CD4-positive, alpha-beta memory T cell (primary cell): Measurements from ENCODE around the gene MAJIN. TPM values are rescaled to one million over a fixed set of nuclear protein-coding genes. Genes with fewer than 3 reads are reported as not detected.

Source experiments
- CTCF ChIA-PET: fragments of 350-600 bp; sonication (Branson Sonifier 250); formaldehyde crosslinking; loops from one replicate; lab custom pipeline; 2021; ENCODE audit warnings: inconsistent platforms; ENCODE audit not compliant: partially characterized antibody; lab: Charles Lee
- POLR2A ChIA-PET: fragments of 350-600 bp; sonication (Branson Sonifier 250); formaldehyde crosslinking; loops from one replicate; lab custom pipeline; 2021; ENCODE audit not compliant: partially characterized antibody; lab: Charles Lee
- DNase-seq, 5 donors: peaks; one replicate each; pipeline versions ENCODE4 v3.0.0 to v3.0.0-alpha.2; 2020 to 2022; ENCODE audit warnings: mixed read lengths in 1 of 5
- H3K27ac ChIP-seq: one replicate; pipeline ENCODE4 v1.7.0; 2013; ENCODE audit warnings: low read depth, low read length
- H3K27me3 ChIP-seq: 2 replicates; pipeline ENCODE4 v1.7.0; 2013; ENCODE audit warnings: mild to moderate bottlenecking, low read length, moderate library complexity; ENCODE audit not compliant: insufficient read depth
- H3K36me3 ChIP-seq: 2 replicates; pipeline ENCODE4 v1.7.0; 2013; ENCODE audit warnings: mild to moderate bottlenecking, low read length, moderate library complexity; ENCODE audit not compliant: insufficient read depth
- H3K4me1 ChIP-seq: 2 replicates; pipeline ENCODE4 v1.7.0; 2013; ENCODE audit warnings: mild to moderate bottlenecking, low read length, moderate library complexity; ENCODE audit not compliant: insufficient read depth
- H3K4me3 ChIP-seq, 2 donors: one replicate each; pipeline ENCODE4 v1.7.0; 2013; ENCODE audit warnings: low read length in 2 of 2, mild to moderate bottlenecking in 1 of 2
- H3K9me3 ChIP-seq, 2 donors: one replicate each; pipeline ENCODE4 v1.7.0; 2013; ENCODE audit warnings: low read length in 2 of 2, control low read depth in 1 of 2; ENCODE audit not compliant: control insufficient read depth in 1 of 2
- H3K27ac Mint-ChIP-seq, 7 donors: one replicate each; pipeline ENCODE4 v1.8.0; 2020 to 2021; ENCODE audit warnings: mixed read lengths in 7 of 7, mild to moderate bottlenecking in 6 of 7, inconsistent platforms in 3 of 7, moderate library complexity in 3 of 7
- H3K27me3 Mint-ChIP-seq, 2 donors: one replicate each; pipeline ENCODE4 v1.8.0; 2020 to 2021; ENCODE audit warnings: mixed read lengths in 2 of 2
- H3K36me3 Mint-ChIP-seq, 2 donors: one replicate each; pipeline ENCODE4 v1.8.0; 2020 to 2021; ENCODE audit warnings: mixed read lengths in 2 of 2, inconsistent platforms in 1 of 2, mild to moderate bottlenecking in 1 of 2
- H3K4me1 Mint-ChIP-seq, 4 donors: one replicate each; pipeline ENCODE4 v1.8.0; 2020 to 2021; ENCODE audit warnings: mixed read lengths in 4 of 4, mild to moderate bottlenecking in 1 of 4
- H3K4me3 Mint-ChIP-seq, 8 donors: one replicate each; pipeline ENCODE4 v1.8.0; 2020 to 2021; ENCODE audit warnings: mixed read lengths in 8 of 8, mild to moderate bottlenecking in 7 of 8, moderate library complexity in 6 of 8, inconsistent platforms in 3 of 8
- H3K9me3 Mint-ChIP-seq, 8 donors: one replicate each; pipeline ENCODE4 v1.8.0; 2020 to 2021; ENCODE audit warnings: mixed read lengths in 8 of 8, mild to moderate bottlenecking in 5 of 8, inconsistent platforms in 3 of 8, moderate library complexity in 1 of 8
- intact Hi-C: fragments of 100-400 bp; cut with micrococcal nuclease; formaldehyde crosslinking; loops from one replicate; pipeline ENCODE4 v1.15.1; 2023
- polyA plus RNA-seq, 2 donors: library from polyadenylated mRNA; unstranded; fragments of 300-500 nt; fragmentation: Illumina TruSeq; gene quantifications; one replicate each; pipeline ENCODE4 v1.2.3, GENCODE V29; 2021
- total RNA-seq, 2 experiments: library from RNA; stranded (reverse); gene quantifications; one replicate each; pipeline ENCODE4 v1.2.3, GENCODE V29; 2021

Gene MAJIN, protein sequence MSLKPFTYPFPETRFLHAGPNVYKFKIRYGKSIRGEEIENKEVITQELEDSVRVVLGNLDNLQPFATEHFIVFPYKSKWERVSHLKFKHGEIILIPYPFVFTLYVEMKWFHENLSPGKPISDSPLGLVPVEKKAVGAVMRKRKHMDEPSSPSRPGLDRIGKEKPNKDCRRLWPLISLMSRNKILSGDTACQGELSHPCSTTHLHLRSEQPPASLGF
- under 1 TPM; 0.44 to 0.91 TPM for total RNA-seq
- not detected for polyA plus RNA-seq

DNA sequence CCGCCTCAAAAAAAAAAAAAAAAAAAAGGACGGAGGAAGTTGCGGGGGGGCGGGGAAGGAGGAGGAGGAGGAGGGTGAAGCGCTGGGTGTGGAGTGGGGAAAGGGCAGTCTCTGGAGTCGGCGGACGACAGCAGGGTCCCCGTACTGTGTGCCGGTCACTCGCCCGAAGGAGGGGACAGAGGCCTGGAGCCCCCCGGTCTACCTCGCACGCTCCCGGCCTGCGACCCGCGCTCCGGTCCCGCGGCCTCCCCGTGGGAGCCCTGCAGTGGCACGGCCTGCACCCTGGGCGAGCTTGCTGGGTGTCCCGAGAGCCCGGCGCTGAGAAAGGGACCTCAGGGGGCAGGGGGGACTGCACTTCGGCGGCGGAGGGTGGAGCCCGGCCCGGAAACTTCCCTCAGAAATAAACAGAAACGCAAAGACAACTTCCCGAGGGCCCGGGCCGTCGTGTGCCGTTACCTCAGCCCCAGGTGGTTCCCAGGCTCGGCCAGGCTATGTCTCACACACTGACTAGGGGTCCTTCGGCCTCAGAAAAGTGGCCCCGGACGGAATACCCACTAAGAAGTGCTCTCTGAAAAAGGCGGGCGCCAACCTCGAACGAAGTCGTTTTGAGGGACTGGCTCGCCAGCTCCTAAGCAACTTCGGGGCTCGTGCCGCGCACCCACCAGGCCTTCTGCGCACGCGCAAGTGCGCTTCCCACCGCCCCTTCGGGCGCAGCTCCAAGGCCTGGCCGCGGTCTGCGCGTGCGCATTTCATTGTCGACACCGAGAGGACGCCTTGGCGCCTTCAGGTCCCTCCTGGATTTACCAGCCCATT is at the start of gene MAJIN:
MAJIN (minus strand) TSS at position 688 of the 813 bp plus-strand sequence. CDS start 12,703 bp downstream, outside the sequence.
- intact Hi-C loops: no loop called here
- H3K27me3 ChIP-seq: no peaks in the 10 kb centered on the region
- H3K9me3 Mint-ChIP-seq: no peaks in the 10 kb centered on the region
- peak within 1 kb of the TSS in 1 of 2 donors; percentile 20 for H3K4me3 ChIP-seq
- peaks cover 7 to 25% (median 18%) of the 10 kb centered on the region in 4 donors for H3K4me1 Mint-ChIP-seq
- H3K27ac ChIP-seq: peak within 1 kb of the TSS; percentile 15
- no peaks in the 10 kb centered on the region for H3K36me3 ChIP-seq
- peak within 1 kb of the TSS; percentile 73 to 83 (median 75) for H3K4me3 Mint-ChIP-seq
- POLR2A ChIA-PET: interaction anchor here (0.7 to 1.7 kb wide), 6 partner anchors 13 to 98 kb away, joined by 3 to 6 read pairs (median 4); partner anchors contain the start of genes ARL2, GPHA2 and PPP2R5B
- peak within 1 kb of the TSS; percentile 50 to 90 (median 77) for H3K27ac Mint-ChIP-seq
- no peaks in the 10 kb centered on the region for H3K9me3 ChIP-seq
- CTCF ChIA-PET: interaction anchor here (0.5 to 1.3 kb wide), 6 partner anchors 41 to 1102 kb away, joined by 3 to 4 read pairs (median 3); partner anchors contain the start of genes PPP2R5B and SNX15
- H3K27me3 Mint-ChIP-seq: no peaks in the 10 kb centered on the region
- no peaks in the 10 kb centered on the region for H3K36me3 Mint-ChIP-seq
- peaks cover 11% of the 10 kb centered on the region for H3K4me1 ChIP-seq
- peak; percentile 85 to 90 (median 87) for DNase-seq

DNA sequence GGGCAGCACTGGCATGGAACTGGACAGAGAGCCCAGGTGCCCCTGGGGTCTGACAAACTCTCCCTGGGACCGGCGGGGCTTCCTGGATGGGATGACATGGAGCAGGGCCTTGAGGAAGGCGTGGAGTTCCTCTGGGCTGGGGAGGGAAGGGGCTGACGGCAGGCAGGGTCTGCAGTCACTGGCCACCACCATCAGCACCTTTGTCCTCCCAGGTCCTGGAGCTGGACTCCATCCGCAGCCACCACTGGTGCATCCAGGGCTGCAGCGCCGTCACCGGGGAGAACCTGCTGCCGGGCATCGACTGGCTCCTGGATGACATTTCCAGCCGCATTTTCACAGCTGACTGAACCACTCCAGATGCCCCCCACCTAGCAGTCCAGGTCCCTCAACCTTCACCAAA is 49.6 kb upstream of the MAJIN start:
- H3K27me3 ChIP-seq: no peaks in the 10 kb centered on the region
- POLR2A ChIA-PET: interaction anchor here (0.9 kb wide), 1 partner anchor 55 kb away, joined by 3 read pairs; no protein-coding TSS in a partner anchor
- no peak overlapping the region for H3K4me3 Mint-ChIP-seq
- H3K4me1 Mint-ChIP-seq: peaks cover 1 to 11% (median 5%) of the 10 kb centered on the region in 4 donors
- H3K27ac Mint-ChIP-seq: no peak overlapping the region
- H3K36me3 ChIP-seq: peaks cover 10% of the 10 kb centered on the region
- H3K36me3 Mint-ChIP-seq: peaks cover 0 to 4% of the 10 kb centered on the region in 2 donors
- H3K27ac ChIP-seq: no peak overlapping the region
- H3K4me1 ChIP-seq: peaks cover 4% of the 10 kb centered on the region
- H3K27me3 Mint-ChIP-seq: no peaks in the 10 kb centered on the region
- H3K9me3 Mint-ChIP-seq: no peaks in the 10 kb centered on the region
- intact Hi-C loops: no loop called here
- DNase-seq: no peak
- H3K4me3 ChIP-seq: no peak overlapping the region
- H3K9me3 ChIP-seq: no peaks in the 10 kb centered on the region
- CTCF ChIA-PET: no interaction called here

GRCh38 chr11:65021003-65021402 is 49.1 kb upstream of the MAJIN start:
- CTCF ChIA-PET: no interaction called here
- H3K4me1 Mint-ChIP-seq: peaks cover 3 to 15% (median 9%) of the 10 kb centered on the region in 4 donors
- no peak overlapping the region for H3K4me3 Mint-ChIP-seq
- Histone ChIP-seq H3K9me3 (no peaks in the 10 kb centered on the region), H3K4me3 (no peak overlapping the region), H3K27me3 (no peaks in the 10 kb centered on the region), H3K4me1 (peaks cover 6% of the 10 kb centered on the region), H3K27ac (no peak overlapping the region), H3K36me3 (peaks cover 10% of the 10 kb centered on the region)
- H3K9me3 Mint-ChIP-seq: no peaks in the 10 kb centered on the region
- POLR2A ChIA-PET: interaction anchor here (0.9 kb wide), 1 partner anchor 55 kb away, joined by 3 read pairs; no protein-coding TSS in a partner anchor
- DNase-seq: no peak
- intact Hi-C loops: no loop called here
- peaks cover 0 to 6% of the 10 kb centered on the region in 2 donors for H3K36me3 Mint-ChIP-seq
- no peak overlapping the region for H3K27ac Mint-ChIP-seq
- no peaks in the 10 kb centered on the region for H3K27me3 Mint-ChIP-seq

GRCh38 chr11:65019824-65020223 is 47.9 kb upstream of the MAJIN start:
- ChIA-PET POLR2A (no interaction called here), CTCF (no interaction called here)
- no peak overlapping the region for H3K27ac ChIP-seq
- H3K27me3 Mint-ChIP-seq: no peaks in the 10 kb centered on the region
- H3K9me3 Mint-ChIP-seq: no peaks in the 10 kb centered on the region
- intact Hi-C loops: no loop called here
- H3K4me3 ChIP-seq: no peak overlapping the region
- H3K27me3 ChIP-seq: no peaks in the 10 kb centered on the region
- H3K36me3 Mint-ChIP-seq: peaks cover 0 to 6% of the 10 kb centered on the region in 2 donors
- H3K4me1 Mint-ChIP-seq: peaks cover 7 to 23% (median 13%) of the 10 kb centered on the region in 4 donors
- no peaks in the 10 kb centered on the region for H3K9me3 ChIP-seq
- peaks cover 14% of the 10 kb centered on the region for H3K4me1 ChIP-seq
- peaks cover 10% of the 10 kb centered on the region for H3K36me3 ChIP-seq
- no peak for DNase-seq
- no peak overlapping the region for H3K27ac Mint-ChIP-seq
- H3K4me3 Mint-ChIP-seq: peak overlapping the region in 1 of 8 donors; percentile 64

DNA sequence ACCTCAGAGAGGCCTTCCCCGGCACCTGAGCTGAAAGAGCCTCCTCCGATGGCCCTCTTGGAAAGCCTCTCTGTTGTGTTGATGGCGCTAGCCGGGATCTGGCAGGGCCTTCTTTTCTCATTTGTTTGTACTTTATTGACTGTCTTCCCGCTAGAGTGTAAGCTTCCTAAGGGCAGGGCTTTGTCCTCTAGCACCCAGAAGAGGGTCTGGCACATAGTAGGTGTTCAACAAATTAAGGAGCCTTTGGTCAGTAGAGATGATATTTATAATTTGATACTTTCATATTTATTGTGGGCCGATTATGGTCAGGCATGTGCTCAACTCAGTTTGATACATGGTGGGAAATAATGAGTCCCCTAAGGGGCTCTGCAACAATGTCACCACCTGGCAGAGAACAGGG is 46.0 kb upstream of the MAJIN start:
- POLR2A ChIA-PET: interaction anchor here (0.6 to 1.0 kb wide), 4 partner anchors 9 to 104 kb away, joined by 3 to 4 read pairs (median 4); partner anchors contain the start of genes CDCA5, FAU, MRPL49 and SAC3D1
- no peak overlapping the region for H3K4me3 ChIP-seq
- H3K36me3 Mint-ChIP-seq: peaks cover 0 to 10% of the 10 kb centered on the region in 2 donors
- no peak overlapping the region for H3K4me3 Mint-ChIP-seq
- H3K27ac ChIP-seq: no peak overlapping the region
- no peaks in the 10 kb centered on the region for H3K27me3 ChIP-seq
- H3K4me1 Mint-ChIP-seq: peaks cover 13 to 32% (median 23%) of the 10 kb centered on the region in 4 donors
- H3K27me3 Mint-ChIP-seq: no peaks in the 10 kb centered on the region
- H3K9me3 Mint-ChIP-seq: no peaks in the 10 kb centered on the region
- H3K4me1 ChIP-seq: peaks cover 22% of the 10 kb centered on the region
- DNase-seq: no peak
- CTCF ChIA-PET: interaction anchor here (0.8 to 1.3 kb wide), 2 partner anchors 65 to 93 kb away, joined by 3 read pairs; no protein-coding TSS in a partner anchor
- intact Hi-C loops: no loop called here
- H3K36me3 ChIP-seq: peaks cover 10% of the 10 kb centered on the region
- peak overlapping the region in 3 of 7 donors; percentile 17 to 60 (median 42) for H3K27ac Mint-ChIP-seq
- H3K9me3 ChIP-seq: no peaks in the 10 kb centered on the region

GRCh38 chr11:65016705-65017104 is 44.8 kb upstream of the MAJIN start:
- H3K9me3 ChIP-seq: no peaks in the 10 kb centered on the region
- no peak overlapping the region for H3K27ac ChIP-seq
- peak overlapping the region in 5 of 7 donors; percentile 24 to 71 (median 46) for H3K27ac Mint-ChIP-seq
- peaks cover 0 to 9% of the 10 kb centered on the region in 2 donors for H3K36me3 Mint-ChIP-seq
- peaks cover 23% of the 10 kb centered on the region for H3K4me1 ChIP-seq
- ChIA-PET CTCF (no interaction called here), POLR2A (interaction anchor here (1.0 kb wide), 1 partner anchor 24 kb away, joined by 3 read pairs; the partner anchor contains the start of gene SAC3D1)
- no peak overlapping the region for H3K4me3 ChIP-seq
- H3K4me3 Mint-ChIP-seq: peak overlapping the region in 1 of 8 donors; percentile 40
- no peaks in the 10 kb centered on the region for H3K27me3 ChIP-seq
- H3K9me3 Mint-ChIP-seq: no peaks in the 10 kb centered on the region
- no peaks in the 10 kb centered on the region for H3K27me3 Mint-ChIP-seq
- intact Hi-C loops: no loop called here
- H3K4me1 Mint-ChIP-seq: peaks cover 13 to 28% (median 23%) of the 10 kb centered on the region in 4 donors
- DNase-seq: no peak
- peaks cover 10% of the 10 kb centered on the region for H3K36me3 ChIP-seq
